Smooth muscle cell of bladder (primary cell): ENCODE results near the gene CLCA1. TPM values are rescaled to one million over a fixed set of nuclear protein-coding genes. Genes with fewer than 3 reads are reported as not detected.

Source experiments
- total RNA-seq: library from RNA; depleted of rRNA; stranded (reverse); fragments of >200 nt; gene quantifications from 2 replicates; pipeline ENCODE4 v1.2.3, GENCODE V29; 2014

Gene CLCA1, protein sequence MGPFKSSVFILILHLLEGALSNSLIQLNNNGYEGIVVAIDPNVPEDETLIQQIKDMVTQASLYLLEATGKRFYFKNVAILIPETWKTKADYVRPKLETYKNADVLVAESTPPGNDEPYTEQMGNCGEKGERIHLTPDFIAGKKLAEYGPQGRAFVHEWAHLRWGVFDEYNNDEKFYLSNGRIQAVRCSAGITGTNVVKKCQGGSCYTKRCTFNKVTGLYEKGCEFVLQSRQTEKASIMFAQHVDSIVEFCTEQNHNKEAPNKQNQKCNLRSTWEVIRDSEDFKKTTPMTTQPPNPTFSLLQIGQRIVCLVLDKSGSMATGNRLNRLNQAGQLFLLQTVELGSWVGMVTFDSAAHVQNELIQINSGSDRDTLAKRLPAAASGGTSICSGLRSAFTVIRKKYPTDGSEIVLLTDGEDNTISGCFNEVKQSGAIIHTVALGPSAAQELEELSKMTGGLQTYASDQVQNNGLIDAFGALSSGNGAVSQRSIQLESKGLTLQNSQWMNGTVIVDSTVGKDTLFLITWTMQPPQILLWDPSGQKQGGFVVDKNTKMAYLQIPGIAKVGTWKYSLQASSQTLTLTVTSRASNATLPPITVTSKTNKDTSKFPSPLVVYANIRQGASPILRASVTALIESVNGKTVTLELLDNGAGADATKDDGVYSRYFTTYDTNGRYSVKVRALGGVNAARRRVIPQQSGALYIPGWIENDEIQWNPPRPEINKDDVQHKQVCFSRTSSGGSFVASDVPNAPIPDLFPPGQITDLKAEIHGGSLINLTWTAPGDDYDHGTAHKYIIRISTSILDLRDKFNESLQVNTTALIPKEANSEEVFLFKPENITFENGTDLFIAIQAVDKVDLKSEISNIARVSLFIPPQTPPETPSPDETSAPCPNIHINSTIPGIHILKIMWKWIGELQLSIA
- total RNA-seq = under 0.01 TPM in 1 of 2 replicates, not detected in the other

DNA sequence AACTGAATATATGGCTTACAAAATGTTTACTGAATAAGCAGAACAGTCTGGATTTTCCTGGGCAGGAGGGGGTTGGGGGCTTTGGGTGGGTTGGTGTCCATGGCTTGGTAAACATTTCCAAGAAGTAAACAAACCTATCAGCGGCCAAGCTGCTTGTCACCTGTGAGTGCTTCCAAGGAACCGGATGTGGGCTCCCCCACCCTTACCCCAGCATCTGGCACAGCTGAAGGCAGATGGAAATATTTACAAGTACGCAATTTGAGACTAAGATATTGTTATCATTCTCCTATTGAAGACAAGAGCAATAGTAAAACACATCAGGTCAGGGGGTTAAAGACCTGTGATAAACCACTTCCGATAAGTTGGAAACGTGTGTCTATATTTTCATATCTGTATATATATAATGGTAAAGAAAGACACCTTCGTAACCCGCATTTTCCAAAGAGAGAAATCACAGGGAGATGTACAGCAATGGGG, at the start of gene CLCA1:
Gene CLCA1 (plus strand): TSS at position 427 of the 477 bp plus-strand sequence. CDS start 45 bp downstream, at position 472.

DNA sequence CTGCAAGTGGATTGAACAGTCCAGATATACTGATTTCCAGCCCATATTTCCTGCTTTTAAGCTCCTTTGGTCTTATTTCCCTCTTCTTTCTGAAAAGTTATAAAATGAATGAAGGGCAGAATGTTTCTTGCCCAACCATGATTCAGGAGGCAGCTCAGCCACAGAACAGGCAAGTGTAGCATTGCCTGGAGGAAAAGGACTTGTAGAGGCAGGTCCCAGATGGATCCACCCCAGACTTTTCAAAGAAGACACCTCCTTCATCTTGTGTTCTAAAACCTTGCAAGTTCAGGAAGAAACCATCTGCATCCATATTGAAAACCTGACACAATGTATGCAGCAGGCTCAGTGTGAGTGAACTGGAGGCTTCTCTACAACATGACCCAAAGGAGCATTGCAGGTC, 44.9 kb upstream of the CLCA1 start, which contains the start of gene CLCA2:
Gene CLCA2 (plus strand): TSS at position 299 of the 400 bp plus-strand sequence. CDS start 77 bp downstream, at position 376.

DNA sequence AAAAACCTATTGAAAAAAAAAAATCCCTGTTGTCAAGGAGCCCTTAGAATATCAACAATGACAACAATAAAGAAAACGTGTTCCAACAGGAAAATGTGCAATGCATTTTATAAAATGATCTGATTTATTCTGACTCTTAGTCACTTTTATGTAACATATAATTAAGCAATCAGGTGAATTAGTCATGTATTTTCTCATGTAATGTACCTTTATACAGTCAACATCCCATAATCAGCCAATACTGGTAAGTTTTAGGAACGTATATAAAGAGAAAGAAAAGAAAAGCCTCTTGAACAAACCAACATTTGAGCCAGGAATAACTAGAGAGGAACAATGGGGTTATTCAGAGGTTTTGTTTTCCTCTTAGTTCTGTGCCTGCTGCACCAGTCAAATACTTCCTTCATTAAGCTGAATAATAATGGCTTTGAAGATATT, 78.1 kb downstream of the CLCA1 start, which contains the start of gene CLCA4:
Gene CLCA4 (plus strand): TSS at position 292 of the 435 bp plus-strand sequence. CDS start 42 bp downstream, at position 334.

Other genes starting within 250 kb of the CLCA1 start
- 14.2 and 15.8 TPM in 2 replicates for gene ODF2L, start 72.6 kb upstream of the CLCA1 start, total RNA-seq
- 0.14 and 0.18 TPM in 2 replicates for gene CLCA2, start 44.8 kb upstream of the CLCA1 start, total RNA-seq
- not detected in 2 replicates for gene CLCA4, start 78.2 kb downstream of the CLCA1 start, total RNA-seq
- gene SH3GLB1, start 235.6 kb downstream of the CLCA1 start, total RNA-seq = 26.0 and 36.9 TPM in 2 replicates